Uterus (tissue), 4 donors: Measurements from ENCODE around the gene DCUN1D1. TPM values are rescaled to one million over a fixed set of nuclear protein-coding genes. Genes with fewer than 3 reads are reported as not detected.

Source experiments
- DNase-seq, 2 donors: peaks; one replicate each; pipeline ENCODE4 v3.0.0-alpha.2; 2019 to 2020
- H3K27ac ChIP-seq, 2 donors: fragments of 200-600 bp; sonication (generic); 1 replicate in 1 of 2; 2 replicates in 1 of 2; pipeline ENCODE4 v1.5.1; 2016 to 2018
- H3K27me3 ChIP-seq, 2 donors: fragments of 200-600 bp; sonication (generic); one replicate each; pipeline ENCODE4 v1.5.1; 2018 to 2019; ENCODE audit warnings: control low read depth in 1 of 2
- H3K36me3 ChIP-seq, 2 donors: fragments of 200-600 bp; sonication (generic); one replicate each; pipeline ENCODE4 v1.5.1; 2019; ENCODE audit warnings: control low read depth in 1 of 2
- H3K4me1 ChIP-seq, 2 donors: fragments of 200-600 bp; sonication (generic); one replicate each; pipeline ENCODE4 v1.5.1; 2018 to 2019; ENCODE audit warnings: control low read depth in 1 of 2
- H3K4me3 ChIP-seq, 2 donors: fragments of 200-600 bp; sonication (generic); 1 replicate in 1 of 2; 2 replicates in 1 of 2; pipeline ENCODE4 v1.5.1; 2018 to 2019; ENCODE audit warnings: mild to moderate bottlenecking in 1 of 2
- H3K9me3 ChIP-seq, 2 donors: fragments of 200-600 bp; sonication (generic); one replicate each; pipeline ENCODE4 v1.5.1; 2019; ENCODE audit warnings: control low read depth in 1 of 2
- CTCF ChIP-seq, 4 experiments: fragments of 200-600 bp in 2 of 4; fragments of 450-650 bp in 2 of 4; sonication (generic) in 2 of 4; IDR thresholded peaks; one replicate each; pipeline ENCODE4 v1.5.1; 2016 to 2019; ENCODE audit warnings: antibody characterized with exemption in 4 of 4, mild to moderate bottlenecking in 2 of 4, moderate library complexity in 1 of 4
- POLR2A ChIP-seq, 2 donors: fragments of 450-650 bp; IDR thresholded peaks; one replicate each; pipeline ENCODE4 v1.6.1; 2016; ENCODE audit warnings: antibody characterized with exemption in 2 of 2, mild to moderate bottlenecking in 1 of 2, moderate library complexity in 1 of 2
- intact Hi-C: fragments of 100-400 bp; cut with DNase I; formaldehyde crosslinking; loops from one replicate; pipeline ENCODE4 v1.15.1; 2023; ENCODE audit warnings: low total_unique reads
- total RNA-seq, 4 donors: library from RNA; depleted of rRNA in 3 of 4; stranded (reverse); fragments of >200 nt in 3 of 4; gene quantifications; one replicate each; pipeline versions ENCODE4 v1.1.0 to v1.2.4, GENCODE V29; 2014 to 2023
- donor health status: DM: yes; HTN: yes; CAD: no.

Gene DCUN1D1
- total RNA-seq, 4 donors from 2014 or later = 13.1 to 70.4 (median 33.3) TPM

- H3K9me3 ChIP-seq = no peaks in the 10 kb centered on the region
- no peak overlapping the region for H3K4me3 ChIP-seq
- TF ChIP-seq POLR2A (IDR thresholded peaks at IDR 0.05) (no peak), CTCF (IDR thresholded peaks at IDR 0.05) (no peak)
- no peak for DNase-seq
- no peaks in the 10 kb centered on the region for H3K36me3 ChIP-seq
- no peaks in the 10 kb centered on the region for H3K27me3 ChIP-seq
- no peak overlapping the region for H3K27ac ChIP-seq
- H3K4me1 ChIP-seq = no peaks in the 10 kb centered on the region
- intact Hi-C loops = no loop called here
Measured at GRCh38 chr3:182969277-182969676, 11.1 kb downstream of the DCUN1D1 start.

GRCh38 chr3:182967218-182968204 is 12.8 kb downstream of the DCUN1D1 start:
- H3K27me3 ChIP-seq = no peaks in the 10 kb centered on the region
- no peak overlapping the region for H3K27ac ChIP-seq
- H3K4me3 ChIP-seq = no peak overlapping the region
- no peaks in the 10 kb centered on the region for H3K9me3 ChIP-seq
- intact Hi-C loops = no loop called here
- DNase-seq = no peak
- H3K36me3 ChIP-seq = no peaks in the 10 kb centered on the region
- no peaks in the 10 kb centered on the region for H3K4me1 ChIP-seq
- TF ChIP-seq CTCF (IDR thresholded peaks at IDR 0.05) (no peak), POLR2A (IDR thresholded peaks at IDR 0.05) (no peak)

- Histone ChIP-seq H3K4me3 (no peak overlapping the region), H3K27me3 (no peaks in the 10 kb centered on the region), H3K9me3 (no peaks in the 10 kb centered on the region), H3K4me1 (no peaks in the 10 kb centered on the region), H3K27ac (no peak overlapping the region), H3K36me3 (no peaks in the 10 kb centered on the region)
- no peak for DNase-seq
- TF ChIP-seq POLR2A (IDR thresholded peaks at IDR 0.05) (no peak), CTCF (IDR thresholded peaks at IDR 0.05) (no peak)
- intact Hi-C loops = no loop called here
Measured at GRCh38 chr3:182965861-182966366, 14.4 kb downstream of the DCUN1D1 start.

- H3K27me3 ChIP-seq = no peaks in the 10 kb centered on the region
- TF ChIP-seq CTCF (IDR thresholded peaks at IDR 0.05) (no peak), POLR2A (IDR thresholded peaks at IDR 0.05) (no peak)
- H3K4me3 ChIP-seq = no peak overlapping the region
- H3K27ac ChIP-seq = no peak overlapping the region
- H3K36me3 ChIP-seq = no peaks in the 10 kb centered on the region
- intact Hi-C loops = no loop called here
- DNase-seq = no peak
- no peaks in the 10 kb centered on the region for H3K9me3 ChIP-seq
- no peaks in the 10 kb centered on the region for H3K4me1 ChIP-seq
Measured at GRCh38 chr3:182964179-182964578, 16.2 kb downstream of the DCUN1D1 start.

GRCh38 chr3:182962166-182962565 is 18.2 kb downstream of the DCUN1D1 start:
- Histone ChIP-seq H3K4me1 (no peaks in the 10 kb centered on the region), H3K36me3 (no peaks in the 10 kb centered on the region), H3K9me3 (no peaks in the 10 kb centered on the region), H3K4me3 (no peak overlapping the region), H3K27me3 (no peaks in the 10 kb centered on the region), H3K27ac (peak overlapping the region in 1 of 2 donors; percentile 42)
- no peak for TF ChIP-seq CTCF (IDR thresholded peaks at IDR 0.05)
- no peak for TF ChIP-seq POLR2A (IDR thresholded peaks at IDR 0.05)
- DNase-seq = peak in 1 of 2 donors; percentile 29
- intact Hi-C loops = no loop called here
